Adrenal gland (tissue), 12 donors: ENCODE measurements around the gene USP22. TPM values are rescaled to one million over a fixed set of nuclear protein-coding genes. Genes with fewer than 3 reads are reported as not detected.

Source experiments
- DNase-seq, 7 donors: peaks; one replicate each; pipeline ENCODE4 v3.0.0-alpha.2; 2019 to 2020
- H3K27ac ChIP-seq, 5 donors: fragments of 200-600 bp; sonication (generic) in 4 of 5; 1 replicate in 3 of 5; 2 replicates in 2 of 5; pipeline versions ENCODE4 v1.5.1 to v1.8.0; 2016 to 2020; ENCODE audit warnings: mild to moderate bottlenecking in 1 of 5
- H3K27me3 ChIP-seq: fragments of 200-600 bp; 2 replicates; pipeline ENCODE4 v1.8.0; 2021
- H3K36me3 ChIP-seq, 2 donors: fragments of 200-600 bp; replicated peaks in 1 of 2; 1 replicate in 1 of 2; 2 replicates in 1 of 2; pipeline versions ENCODE4 v1.5.1 to v1.8.0; 2018 to 2022
- H3K4me1 ChIP-seq, 2 donors: fragments of 200-600 bp; replicated peaks in 1 of 2; 1 replicate in 1 of 2; 2 replicates in 1 of 2; pipeline versions ENCODE4 v1.5.1 to v1.8.0; 2018 to 2021
- H3K4me3 ChIP-seq, 4 donors: fragments of 200-600 bp; sonication (generic) in 3 of 4; one replicate each; pipeline ENCODE4 v1.5.1; 2016 to 2018
- H3K9me3 ChIP-seq, 3 donors: fragments of 200-600 bp; sonication (generic) in 1 of 3; replicated peaks in 1 of 3; 1 replicate in 2 of 3; 2 replicates in 1 of 3; pipeline versions ENCODE4 v1.5.1 to v1.8.0; 2016 to 2021
- CTCF ChIP-seq, 6 experiments: fragments of 450-650 bp in 4 of 6; fragments of 200-600 bp in 2 of 6; sonication (generic) in 1 of 6; IDR thresholded peaks; 1 replicate in 5 of 6; 2 replicates in 1 of 6; pipeline versions ENCODE4 v1.5.1 to v1.8.0; 2016 to 2021; ENCODE audit warnings: antibody characterized with exemption in 6 of 6, mild to moderate bottlenecking in 2 of 6, moderate library complexity in 1 of 6
- POLR2A ChIP-seq, 2 donors: fragments of 450-650 bp; IDR thresholded peaks; one replicate each; pipeline ENCODE4 v1.6.1; 2017; ENCODE audit warnings: antibody characterized with exemption in 2 of 2, mild to moderate bottlenecking in 2 of 2, moderate library complexity in 1 of 2
- WGBS, 4 donors: extraction: QIAGEN DNeasy Blood & Tissue Kit in 2 of 4; methylation state at CpG; one replicate each; pipeline versions ENCODE4 v1.1.5 to v1.1.7; 2013 to 2017; 5-methylcytosine and 5-hydroxymethylcytosine counted together
- intact Hi-C, 2 donors: fragments of 100-400 bp; cut with DNase I; formaldehyde crosslinking; loops; one replicate each; pipeline versions ENCODE4 v1.14.1 to v1.15.0; 2022 to 2023
- polyA plus RNA-seq, 3 donors: library from polyadenylated mRNA; stranded (reverse); fragments of 200-250 nt in 2 of 3; fragments of 350-450 nt in 1 of 3; fragmentation: Illumina TruSeq in 1 of 3; extraction: RNeasy Lipid Tissue Mini Kit (QIAGEN cat#74804) in 1 of 3; gene quantifications; one replicate each; pipeline ENCODE4 v1.2.3, GENCODE V29; 2013 to 2014
- total RNA-seq, 9 donors: library from RNA; depleted of rRNA in 4 of 9; stranded (reverse); fragments of >200 nt in 4 of 9; fragments of 120-200 nt in 1 of 9; fragmentation: NEBNext Ultra II Directional in 1 of 9; extraction: Animal tissue kit (Norgen Biotek cat#: 25700) in 1 of 9; gene quantifications; one replicate each; pipeline versions ENCODE4 v1.1.0 to v1.2.4, GENCODE V29; 2013 to 2023
- donor health status: healthy with polysubstance abuse.
- donor health status: Bipolar disorder and iron deficiency.
- donor health status: DM: yes; HTN: yes; CAD: no.
- donor health status: DM: no; HTN: no; CAD: no.
- donor health status: DM: no; HTN: no; CAD: no.
- donor health status: DM: yes; HTN: yes; CAD: no.

The USP22 gene
- total and polyA plus RNA-seq, 12 donors: 43.0 to 250 (median 223) TPM

GRCh38 chr17:21028192-21028591 lies 14.6 kb downstream of the USP22 start:
- Histone ChIP-seq H3K27ac (peak overlapping the region in 2 of 5 donors; percentile 53 to 57), H3K4me1 (peaks cover 12 to 60% of the 10 kb centered on the region in 2 donors), H3K4me3 (no peak overlapping the region), H3K36me3 (peaks cover 0 to 39% of the 10 kb centered on the region in 2 donors), H3K27me3 (no peaks in the 10 kb centered on the region), H3K9me3 (no peaks in the 10 kb centered on the region)
- 66 to 81% (median 75%) methylated on average over 13 of the region's 13 CpGs for WGBS, 4 donors
- TF ChIP-seq POLR2A (IDR thresholded peaks at IDR 0.05) (no peak), CTCF (IDR thresholded peaks at IDR 0.05) (no peak)
- peak in 1 of 7 donors; percentile 49 for DNase-seq
- intact Hi-C loops: loop anchor here in 1 of 2 donors (10.0 kb wide), 1 partner anchor 187 kb away; the partner anchor contains the start of gene TMEM11

DNA sequence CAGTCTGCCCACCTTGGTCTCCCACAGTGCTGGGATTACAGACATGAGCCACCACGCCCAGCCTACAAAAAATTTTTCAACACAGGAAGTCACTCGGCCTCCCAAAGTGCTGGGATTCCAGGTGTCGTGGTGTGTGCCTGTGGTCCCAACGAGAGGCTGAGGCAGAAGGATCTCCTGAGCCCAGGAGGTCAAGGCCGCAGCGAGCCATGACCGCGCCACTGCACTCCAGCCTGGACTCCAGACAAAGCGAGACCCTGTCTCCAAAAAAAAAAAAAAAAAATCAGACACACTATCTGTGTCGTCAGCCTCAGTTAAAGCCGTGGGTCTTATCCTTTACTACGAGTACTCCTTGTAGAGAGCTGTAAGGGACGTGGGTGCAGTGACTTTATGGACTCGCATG lies 15.8 kb downstream of the USP22 start:
- intact Hi-C loops: loop anchor here in 1 of 2 donors (10.0 kb wide), 1 partner anchor 188 kb away; the partner anchor contains the start of gene TMEM11
- H3K9me3 ChIP-seq: no peaks in the 10 kb centered on the region
- no peak for TF ChIP-seq POLR2A (IDR thresholded peaks at IDR 0.05)
- TF ChIP-seq CTCF (IDR thresholded peaks at IDR 0.05): no peak
- H3K4me1 ChIP-seq: peaks cover 12 to 49% of the 10 kb centered on the region in 2 donors
- DNase-seq: peak in 1 of 7 donors; percentile 48
- H3K36me3 ChIP-seq: peaks cover 0 to 42% of the 10 kb centered on the region in 2 donors
- H3K4me3 ChIP-seq: no peak overlapping the region
- 75 to 87% (median 80%) methylated on average over 11 to 14 of the region's 14 CpGs for WGBS, 4 donors
- no peaks in the 10 kb centered on the region for H3K27me3 ChIP-seq
- H3K27ac ChIP-seq: peak overlapping the region in 1 of 5 donors; percentile 5

DNA sequence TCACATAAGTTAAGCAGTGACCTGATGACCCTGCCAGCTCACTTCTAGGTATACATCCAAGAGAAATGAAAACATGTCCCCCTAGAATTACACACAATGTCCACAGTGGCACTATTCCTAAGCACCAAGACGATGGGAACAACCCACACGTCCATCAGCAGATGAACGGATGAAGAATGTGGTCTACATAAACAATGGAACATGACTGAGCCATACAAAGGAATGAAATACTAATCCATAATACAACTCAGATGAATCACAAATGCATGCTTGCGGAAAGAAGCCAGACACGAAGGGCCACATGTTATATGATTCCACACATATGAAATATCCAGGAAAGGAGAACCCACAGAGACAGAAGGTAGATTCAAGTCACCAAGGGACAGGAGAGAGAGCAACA lies 17.4 kb downstream of the USP22 start:
- Histone ChIP-seq H3K4me1 (peaks cover 12 to 35% of the 10 kb centered on the region in 2 donors), H3K36me3 (peaks cover 0 to 54% of the 10 kb centered on the region in 2 donors), H3K4me3 (no peak overlapping the region), H3K9me3 (no peaks in the 10 kb centered on the region), H3K27me3 (no peaks in the 10 kb centered on the region), H3K27ac (peak overlapping the region in 1 of 5 donors; percentile 3)
- DNase-seq: peak in 1 of 7 donors; percentile 30
- 74 to 80% (median 75%) methylated on average over 5 of the region's 5 CpGs for WGBS, 4 donors
- no peak for TF ChIP-seq CTCF (IDR thresholded peaks at IDR 0.05)
- TF ChIP-seq POLR2A (IDR thresholded peaks at IDR 0.05): no peak
- intact Hi-C loops: loop anchor here in 1 of 2 donors (10.0 kb wide), 1 partner anchor 189 kb away; the partner anchor contains the start of gene TMEM11

DNA sequence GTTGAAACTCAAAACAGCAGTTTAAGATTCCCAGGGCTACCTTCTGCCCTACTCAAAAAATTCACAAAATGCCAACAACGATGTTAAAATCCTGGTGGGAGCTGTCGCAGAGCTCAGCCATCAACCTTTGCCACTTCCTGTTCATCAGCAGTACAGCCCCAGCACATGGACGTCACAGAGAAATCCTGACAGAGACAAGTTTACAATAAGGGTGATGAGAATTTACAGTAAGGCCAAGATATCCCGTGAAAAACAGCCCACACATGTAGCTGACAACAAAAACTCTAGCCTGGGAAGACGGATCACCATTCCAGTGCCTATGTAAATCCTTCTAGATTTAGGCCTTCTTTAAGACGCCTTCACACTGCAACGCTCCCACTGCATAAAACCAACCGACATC lies 18.8 kb downstream of the USP22 start:
- no peak for TF ChIP-seq POLR2A (IDR thresholded peaks at IDR 0.05)
- Histone ChIP-seq H3K4me1 (peaks cover 1 to 21% of the 10 kb centered on the region in 2 donors), H3K9me3 (no peaks in the 10 kb centered on the region), H3K36me3 (peaks cover 0 to 68% of the 10 kb centered on the region in 2 donors), H3K27me3 (no peaks in the 10 kb centered on the region), H3K4me3 (no peak overlapping the region), H3K27ac (peak overlapping the region in 1 of 5 donors; percentile 10)
- peak in 1 of 7 donors; percentile 15 for DNase-seq
- 43 to 57% (median 50%) methylated on average over 8 of the region's 8 CpGs for WGBS, 4 donors
- intact Hi-C loops: loop anchor here in 1 of 2 donors (10.0 kb wide), 1 partner anchor 191 kb away; the partner anchor contains the start of gene TMEM11
